Cardiac atrium fibroblast (primary cell): Measurements from ENCODE around the gene TTC31. TPM values are rescaled to one million over a fixed set of nuclear protein-coding genes. Genes with fewer than 3 reads are reported as not detected.

Experiments used
- total RNA-seq: library from RNA; depleted of rRNA; stranded (reverse); fragments of >200 nt; gene quantifications from 2 replicates; pipeline ENCODE4 v1.2.3, GENCODE V29; 2015

Gene TTC31
- total RNA-seq, 1 donor from 2014 or later, result 20.0 TPM

Other genes starting within 250 kb of the TTC31 start
- gene SLC4A5, start 139.7 kb upstream of the TTC31 start, total RNA-seq, result under 0.01 and 0.16 TPM in 2 replicates
- gene DCTN1, start 102.8 kb upstream of the TTC31 start, total RNA-seq, result 113 and 118 TPM in 2 replicates
- gene C2orf81, start 61.5 kb upstream of the TTC31 start, total RNA-seq, result under 0.01 and 0.49 TPM in 2 replicates
- gene WDR54, start 61.4 kb upstream of the TTC31 start, total RNA-seq, result 30.6 and 40.4 TPM in 2 replicates
- 14.4 and 17.7 TPM in 2 replicates for gene RTKN, start 41.1 kb upstream of the TTC31 start, total RNA-seq
- gene INO80B, start 28.0 kb upstream of the TTC31 start, total RNA-seq, result 7.5 and 23.3 TPM in 2 replicates
- gene WBP1, start 24.6 kb upstream of the TTC31 start, total RNA-seq, result 63.4 and 67.9 TPM in 2 replicates
- 78.3 and 84.1 TPM in 2 replicates for gene MOGS, start 17.7 kb upstream of the TTC31 start, total RNA-seq
- gene MRPL53, start 10.4 kb upstream of the TTC31 start, total RNA-seq, result 28.7 and 37.1 TPM in 2 replicates
- 6.0 and 11.0 TPM in 2 replicates for gene CCDC142, start 83 bp upstream of the TTC31 start, total RNA-seq
- 1.6 and 2.1 TPM in 2 replicates for gene LBX2, start 16.5 kb downstream of the TTC31 start, total RNA-seq
- 8.6 and 13.2 TPM in 2 replicates for gene PCGF1, start 24.6 kb downstream of the TTC31 start, total RNA-seq
- gene TLX2, start 31.4 kb downstream of the TTC31 start, total RNA-seq, result not detected in 2 replicates
- not detected in 2 replicates for gene DQX1, start 43.1 kb downstream of the TTC31 start, total RNA-seq
- gene AUP1, start 46.6 kb downstream of the TTC31 start, total RNA-seq, result 77.1 and 80.5 TPM in 2 replicates
- gene HTRA2, start 46.9 kb downstream of the TTC31 start, total RNA-seq, result 10.9 and 32.0 TPM in 2 replicates
- 76.8 and 97.7 TPM in 2 replicates for gene LOXL3, start 70.9 kb downstream of the TTC31 start, total RNA-seq
- 27.6 and 30.6 TPM in 2 replicates for gene DOK1, start 71.6 kb downstream of the TTC31 start, total RNA-seq
- not detected in 2 replicates for gene M1AP, start 165.2 kb downstream of the TTC31 start, total RNA-seq
- gene SEMA4F, start 171.2 kb downstream of the TTC31 start, total RNA-seq, result 7.0 and 9.9 TPM in 2 replicates